SK-N-SH (cell line): Measurements from ENCODE around the gene CPNE4.

ENCODE experiments used
- CTCF ChIP-seq: fragments of 200-600 bp; sonication (generic); IDR thresholded peaks from 2 replicates; pipeline ENCODE4 v1.6.1; 2017; ENCODE audit warnings: antibody characterized with exemption, mild to moderate bottlenecking, moderate library complexity
- EP300 ChIP-seq, 2 experiments: IDR thresholded peaks; 2 replicates each; pipeline versions ENCODE4 v1.4.0 to v1.6.1; 2012; ENCODE audit warnings: borderline replicate concordance in 1 of 2, low read depth in 1 of 2, low read length in 1 of 2
- FOXM1 ChIP-seq: IDR thresholded peaks from 2 replicates; pipeline ENCODE4 v1.4.0; 2012; ENCODE audit warnings: low read depth, mild to moderate bottlenecking
- GATA2 ChIP-seq: sonication (generic); formaldehyde crosslinking; IDR thresholded peaks from 2 replicates; pipeline ENCODE4 v1.5.0; 2020; ENCODE audit warnings: mild to moderate bottlenecking, missing genetic modification reagents
- JUND ChIP-seq: IDR thresholded peaks from 2 replicates; pipeline ENCODE4 v1.4.0; 2012
- NRF1 ChIP-seq: IDR thresholded peaks from 2 replicates; pipeline ENCODE4 v1.6.1; 2012; ENCODE audit warnings: low read depth, mild to moderate bottlenecking, low read length
- POLR2AphosphoS5 ChIP-seq: IDR thresholded peaks from 2 replicates; pipeline ENCODE4 v1.6.1; 2012; ENCODE audit warnings: low read depth, low read length
- RAD21 ChIP-seq: IDR thresholded peaks from 2 replicates; pipeline ENCODE4 v1.6.1; 2012; ENCODE audit warnings: mild to moderate bottlenecking, low read length
- RCOR1 ChIP-seq: fragments of 150-350 bp; IDR thresholded peaks from 2 replicates; pipeline ENCODE4 v1.6.1; 2017; ENCODE audit warnings: antibody characterized with exemption, low read length
- REST ChIP-seq: IDR thresholded peaks from 2 replicates; pipeline ENCODE4 v1.6.1; 2012; ENCODE audit warnings: mild to moderate bottlenecking, low read depth, low read length, moderate library complexity
- RFX5 ChIP-seq: IDR thresholded peaks from 2 replicates; pipeline ENCODE4 v1.6.1; 2012; ENCODE audit warnings: mild to moderate bottlenecking, improper control_type of control experiment, low read length
- TEAD4 ChIP-seq: IDR thresholded peaks from 2 replicates; pipeline ENCODE4 v1.4.0; 2012; ENCODE audit warnings: mild to moderate bottlenecking, borderline replicate concordance; ENCODE audit not compliant: insufficient read depth
- USF2 ChIP-seq: fragments of 150-350 bp; IDR thresholded peaks from 2 replicates; pipeline ENCODE4 v1.6.1; 2017; ENCODE audit warnings: antibody characterized with exemption, low read length, low read depth, borderline replicate concordance
- ZBTB33 ChIP-seq: IDR thresholded peaks from 2 replicates; pipeline ENCODE4 v1.4.0; 2012; ENCODE audit warnings: low read depth, borderline replicate concordance

GRCh38 chr3:132083159-132083558 lies 48.3 kb upstream of the CPNE4 start:
- TF ChIP-seq CTCF (no peak), POLR2AphosphoS5 (no peak), USF2 (no peak), RCOR1 (no peak), REST (no peak), NRF1 (no peak), RFX5 (no peak), ZBTB33 (no peak), EP300 (IDR thresholded peaks at IDR 0.05; ENCODE audit: borderline replicate concordance in 1 of 2, low read depth in 1 of 2, low read length in 1 of 2) (no peak), FOXM1 (no peak), TEAD4 (no peak), JUND (no peak), RAD21 (no peak), GATA2 (CRISPR knock-in tag) (no peak)
